H1 (cell line): ENCODE results near the gene SERPINA6.

Experiments used
- EGR1 ChIP-seq: IDR thresholded peaks from 2 replicates; pipeline ENCODE4 v1.6.1; 2011; ENCODE audit warnings: low read depth, low read length, borderline replicate concordance
- EZH2 ChIP-seq: fragments of 200-600 bp; sonication (generic); IDR thresholded peaks from 2 replicates; pipeline ENCODE4 v1.7.1; 2012; ENCODE audit warnings: low read depth, mild to moderate bottlenecking, moderate library complexity, low read length, inconsistent platforms; ENCODE audit not compliant: severe bottlenecking
- NANOG ChIP-seq: IDR thresholded peaks from 2 replicates; pipeline ENCODE4 v1.6.1; 2011; ENCODE audit warnings: low read length, low read depth, mild to moderate bottlenecking, inconsistent platforms; ENCODE audit not compliant: insufficient read depth, poor library complexity, severe bottlenecking
- POLR2AphosphoS5 ChIP-seq: IDR thresholded peaks from 2 replicates; pipeline ENCODE4 v1.6.1; 2011; ENCODE audit warnings: low read depth, low read length
- SUZ12 ChIP-seq: fragments of 200-600 bp; sonication (generic); IDR thresholded peaks from 2 replicates; pipeline ENCODE4 v1.6.1; 2012; ENCODE audit warnings: mild to moderate bottlenecking, inconsistent platforms, low read length, moderate library complexity, mixed read lengths

GRCh38 chr14:94364037-94364436 lies 40.9 kb upstream of the SERPINA6 start:
- no peak for TF ChIP-seq SUZ12
- TF ChIP-seq EZH2 = no peak
- TF ChIP-seq NANOG = no peak
- no peak for TF ChIP-seq EGR1
- TF ChIP-seq POLR2AphosphoS5 = no peak
